ENCODE data around the gene GSTO1.

DNA sequence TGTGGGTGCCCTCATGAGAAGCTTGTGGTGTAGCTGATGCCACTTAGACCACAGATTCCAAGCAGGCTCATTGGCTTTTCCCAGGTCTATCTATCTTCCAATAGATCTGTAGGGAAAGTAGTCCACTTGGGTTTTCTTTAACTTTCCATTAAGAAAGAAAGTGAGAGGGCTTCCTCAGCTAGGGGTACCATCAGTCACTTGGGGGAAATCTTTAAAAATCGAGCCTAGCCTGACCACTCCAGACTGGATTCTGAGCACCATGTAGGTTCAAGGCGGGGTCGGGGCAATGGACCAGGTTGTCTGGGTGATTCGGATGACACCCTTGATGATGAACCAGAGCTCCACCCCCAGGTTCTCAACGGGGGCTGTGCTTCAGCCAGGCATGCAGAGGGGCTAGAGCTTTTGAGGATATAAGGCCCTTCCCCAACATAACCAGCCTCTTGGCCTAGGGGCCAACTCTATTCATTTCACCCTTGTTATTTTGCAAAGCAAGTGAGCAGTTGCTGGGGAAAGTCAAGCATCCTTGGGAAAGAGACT, 56.6 kb downstream of the GSTO1 start:
- no peak for TF ChIP-seq EZH2phosphoT487 (IDR thresholded peaks at IDR 0.05; ENCODE audit: insufficient read depth, low read depth)
- TF ChIP-seq EZH2 (IDR thresholded peaks at IDR 0.05; ENCODE audit: insufficient read depth, poor library complexity, severe bottlenecking), result no peak
